ENCODE measurements around the gene KAT2A.

DNA sequence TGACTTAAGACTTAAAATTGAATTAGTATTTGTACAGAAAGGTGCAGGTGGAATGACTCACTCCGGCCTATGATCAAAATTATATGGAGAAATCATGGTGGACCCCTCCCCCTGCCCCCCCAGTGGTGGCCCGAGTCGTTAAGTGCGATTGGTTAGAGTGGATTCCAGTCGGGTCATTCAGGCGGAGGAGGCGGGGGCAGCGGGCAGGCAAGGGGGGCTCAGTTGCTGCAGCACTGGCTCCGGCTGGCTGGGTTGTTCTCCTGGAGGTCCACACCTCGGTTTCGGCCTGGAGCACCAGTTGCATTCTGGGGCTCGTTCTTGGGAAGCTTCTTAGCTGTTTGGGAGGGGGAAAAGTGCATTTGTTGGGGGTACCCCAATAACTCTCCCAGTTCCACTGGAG is 4.4 kb upstream of the KAT2A start:
- TF ChIP-seq, protein P1, sequence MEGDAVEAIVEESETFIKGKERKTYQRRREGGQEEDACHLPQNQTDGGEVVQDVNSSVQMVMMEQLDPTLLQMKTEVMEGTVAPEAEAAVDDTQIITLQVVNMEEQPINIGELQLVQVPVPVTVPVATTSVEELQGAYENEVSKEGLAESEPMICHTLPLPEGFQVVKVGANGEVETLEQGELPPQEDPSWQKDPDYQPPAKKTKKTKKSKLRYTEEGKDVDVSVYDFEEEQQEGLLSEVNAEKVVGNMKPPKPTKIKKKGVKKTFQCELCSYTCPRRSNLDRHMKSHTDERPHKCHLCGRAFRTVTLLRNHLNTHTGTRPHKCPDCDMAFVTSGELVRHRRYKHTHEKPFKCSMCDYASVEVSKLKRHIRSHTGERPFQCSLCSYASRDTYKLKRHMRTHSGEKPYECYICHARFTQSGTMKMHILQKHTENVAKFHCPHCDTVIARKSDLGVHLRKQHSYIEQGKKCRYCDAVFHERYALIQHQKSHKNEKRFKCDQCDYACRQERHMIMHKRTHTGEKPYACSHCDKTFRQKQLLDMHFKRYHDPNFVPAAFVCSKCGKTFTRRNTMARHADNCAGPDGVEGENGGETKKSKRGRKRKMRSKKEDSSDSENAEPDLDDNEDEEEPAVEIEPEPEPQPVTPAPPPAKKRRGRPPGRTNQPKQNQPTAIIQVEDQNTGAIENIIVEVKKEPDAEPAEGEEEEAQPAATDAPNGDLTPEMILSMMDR (IDR thresholded peaks at IDR 0.05): no peak
- TF ChIP-seq POLR2A (IDR thresholded peaks at IDR 0.05): no peak
